Upper lobe of left lung (tissue), 4 donors: ENCODE results near the gene ZNF618.

Source experiments
- CTCF ChIP-seq, 6 experiments: fragments of 450-650 bp in 4 of 6; fragments of 200-600 bp in 2 of 6; sonication (generic) in 2 of 6; IDR thresholded peaks; one replicate each; pipeline ENCODE4 v1.5.1; 2016 to 2019; ENCODE audit warnings: antibody characterized with exemption in 6 of 6
- EP300 ChIP-seq, 4 donors: sonication (generic); formaldehyde crosslinking; IDR thresholded peaks; one replicate each; pipeline ENCODE4 v1.5.1; 2017; ENCODE audit warnings: antibody characterized with exemption in 4 of 4, control low read depth in 2 of 4

GRCh38 chr9:114061830-114062474 lies 185.8 kb downstream of the ZNF618 start:
- TF ChIP-seq CTCF (IDR thresholded peaks at IDR 0.05) (no peak), EP300 (IDR thresholded peaks at IDR 0.05) (no peak)
